Measurements from ENCODE around the gene SH3GL1.
"Not testable (repeated sequence)": the region's sequence is repeated elsewhere in the genome, so short reads cannot be mapped to it uniquely, and the experiment has no call there.

The SH3GL1 gene

GRCh38 chr19:4352701-4353121 is 47.6 kb downstream of the SH3GL1 start:
- peak; percentile 76 for DNase-seq (ENCODE audit: low read depth)
- peak; percentile 85 for TF ChIP-seq CTCF (IDR thresholded peaks at IDR 0.05; ENCODE audit: insufficient read depth, low read depth, low read length, missing control alignments)
- no peak overlapping the region for H3K4me3 ChIP-seq (ENCODE audit: low read depth, low read length)

GRCh38 chr19:4350726-4351125 is 49.6 kb downstream of the SH3GL1 start:
- no peak for TF ChIP-seq CTCF (IDR thresholded peaks at IDR 0.05; ENCODE audit: insufficient read depth, low read depth, low read length, missing control alignments)
- no peak for DNase-seq (ENCODE audit: low read depth)
- no peak overlapping the region for H3K4me3 ChIP-seq (ENCODE audit: low read depth, low read length)

- no peak for TF ChIP-seq CTCF (IDR thresholded peaks at IDR 0.05; ENCODE audit: insufficient read depth, low read depth, low read length, missing control alignments)
- no peak for DNase-seq (ENCODE audit: low read depth)
Measured at GRCh38 chr19:4350111-4350510, 50.2 kb downstream of the SH3GL1 start.

DNA sequence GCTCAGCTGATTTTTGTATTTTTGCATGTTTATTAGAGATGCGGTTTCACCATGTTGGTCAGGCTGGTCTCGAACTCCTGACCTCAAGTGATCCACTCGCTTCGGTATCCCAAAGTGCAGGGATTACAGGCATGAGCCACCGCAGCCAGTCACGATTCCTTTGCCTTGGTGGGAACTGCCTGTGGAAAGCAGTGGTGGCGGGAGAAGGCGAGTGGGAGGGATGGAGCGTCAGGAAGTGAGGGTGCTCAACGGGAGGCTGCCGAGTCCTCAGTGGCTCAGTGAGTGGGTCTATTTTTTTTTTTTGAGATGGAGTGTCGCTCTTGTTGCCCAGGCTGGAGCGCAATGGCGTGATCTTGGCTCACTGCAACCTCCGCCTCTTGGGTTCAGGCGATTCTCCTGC is 51.1 kb downstream of the SH3GL1 start:
- DNase-seq (ENCODE audit: low read depth); H3K4me3 ChIP-seq (ENCODE audit: low read depth, low read length): not testable (repeated sequence)

More at GRCh38 chr19:4350111-4350510, 50.2 kb downstream of the SH3GL1 start:
- no peak overlapping the region for H3K4me3 ChIP-seq (ENCODE audit: low read depth, low read length)

- TF ChIP-seq CTCF (IDR thresholded peaks at IDR 0.05; ENCODE audit: insufficient read depth, low read depth, low read length, missing control alignments): no peak
Measured at GRCh38 chr19:4347521-4347920, 52.8 kb downstream of the SH3GL1 start.

GRCh38 chr19:4346020-4346383 is 54.3 kb downstream of the SH3GL1 start:
- no peak for DNase-seq (ENCODE audit: low read depth)
- no peak overlapping the region for H3K4me3 ChIP-seq (ENCODE audit: low read depth, low read length)
- TF ChIP-seq CTCF (IDR thresholded peaks at IDR 0.05; ENCODE audit: insufficient read depth, low read depth, low read length, missing control alignments): no peak

More at GRCh38 chr19:4347521-4347920, 52.8 kb downstream of the SH3GL1 start:
- H3K4me3 ChIP-seq (ENCODE audit: low read depth, low read length): no peak overlapping the region
- DNase-seq (ENCODE audit: low read depth): no peak

DNA sequence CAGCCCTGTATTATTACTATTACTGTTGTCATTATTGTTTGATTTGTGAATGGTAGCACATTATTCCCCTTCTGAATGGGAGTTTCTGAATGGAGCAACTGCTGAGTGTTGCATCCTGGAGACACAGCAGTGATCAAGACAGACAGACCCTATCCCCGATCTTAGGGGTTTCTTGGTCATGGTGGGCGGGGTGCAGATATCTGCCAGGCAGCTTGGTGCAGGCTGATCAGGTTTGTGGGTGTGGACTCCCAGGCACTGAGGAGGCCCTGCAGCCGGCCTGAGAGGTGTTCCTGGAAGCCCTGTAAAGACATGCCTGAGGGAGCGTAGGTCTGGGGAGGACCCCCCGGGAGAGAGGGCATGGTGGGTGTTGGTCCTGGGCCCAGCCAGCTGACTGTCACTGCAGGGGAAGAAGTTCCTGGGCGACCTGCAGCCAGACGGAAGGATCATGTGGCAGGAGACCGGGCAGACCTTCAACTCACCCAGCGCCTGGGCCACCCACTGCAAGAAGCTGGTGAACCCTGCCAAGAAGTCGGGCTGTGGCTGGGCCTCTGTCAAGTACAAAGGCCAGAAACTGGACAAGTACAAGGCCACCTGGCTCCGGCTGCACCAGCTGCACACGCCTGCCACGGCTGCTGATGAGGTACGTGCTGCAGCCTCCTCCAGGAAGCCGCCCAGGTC is 54.9 kb downstream of the SH3GL1 start:
- TF ChIP-seq CTCF (IDR thresholded peaks at IDR 0.05; ENCODE audit: insufficient read depth, low read depth, low read length, missing control alignments): no peak
- H3K4me3 ChIP-seq (ENCODE audit: low read depth, low read length): no peak overlapping the region
- DNase-seq (ENCODE audit: low read depth): no peak

Measured in GM12865 (cell line).